ENCODE measurements around the gene ISG20. TPM values are rescaled to one million over a fixed set of nuclear protein-coding genes. Genes with fewer than 3 reads are reported as not detected.

ISG20 gene
- total and polyA plus RNA-seq, 7 donors, result 1.9 to 177 (median 20.1) TPM

DNA sequence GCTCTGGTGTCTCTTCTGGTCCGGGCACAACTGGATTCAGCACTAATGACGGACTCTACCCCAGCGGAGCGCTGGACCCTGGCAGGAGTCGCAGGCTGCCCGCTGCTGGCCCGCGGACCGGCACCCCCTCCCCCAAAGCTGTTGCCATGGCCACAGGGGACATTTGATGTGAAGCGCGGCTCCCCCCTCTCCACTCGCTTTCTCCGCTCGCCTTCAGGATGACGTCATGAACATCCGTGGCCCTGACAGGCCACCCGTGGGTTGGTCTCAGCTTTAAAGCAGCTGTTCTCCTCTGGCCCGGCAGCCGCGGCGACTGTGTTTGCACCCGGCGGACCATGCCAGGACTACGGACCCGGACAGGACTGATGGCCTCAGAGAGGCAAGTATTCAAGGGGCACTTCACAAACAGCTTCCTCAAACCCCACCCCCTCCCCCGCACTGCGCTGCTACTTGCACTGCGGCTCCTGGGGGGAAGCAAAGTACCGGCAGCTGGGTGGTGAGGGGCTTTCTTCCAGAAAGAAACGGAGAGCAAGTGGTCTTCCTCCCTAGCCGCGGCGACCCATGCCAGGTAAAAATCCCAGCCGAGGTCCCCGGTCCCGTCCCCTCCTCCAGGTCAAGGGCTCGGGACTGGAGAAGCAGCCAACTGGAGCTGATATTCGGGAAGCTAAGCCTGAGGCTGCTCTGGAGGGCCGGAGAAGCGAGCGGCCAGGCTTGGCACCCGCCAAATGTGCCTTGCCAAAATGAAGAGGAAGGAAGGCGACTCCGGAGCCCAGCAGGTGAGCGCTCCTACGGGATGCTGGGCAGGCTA lies 34.2 kb upstream of the ISG20 start:
- intact Hi-C loops (cut with DNase I), result no loop called here
- H3K36me3 ChIP-seq, result no peaks in the 10 kb centered on the region
- DNase-seq, result no peak
- no peaks in the 10 kb centered on the region for H3K9me3 ChIP-seq
- no peak overlapping the region for H3K4me3 ChIP-seq
- WGBS, 2 donors, result 3 to 9% methylated on average over 46 of the region's 46 CpGs
- peaks cover 16 to 57% (median 42%) of the 10 kb centered on the region in 3 donors for H3K27me3 ChIP-seq
- no peak overlapping the region for H3K27ac ChIP-seq
- TF ChIP-seq POLR2AphosphoS5 (IDR thresholded peaks at IDR 0.05) (no peak), POLR2A (IDR thresholded peaks at IDR 0.05) (no peak), CTCF (IDR thresholded peaks at IDR 0.05) (no peak), EP300 (IDR thresholded peaks at IDR 0.05) (no peak)
- peaks cover 0 to 22% (median 16%) of the 10 kb centered on the region in 4 donors for H3K4me1 ChIP-seq

- TF ChIP-seq POLR2A (IDR thresholded peaks at IDR 0.05) (no peak), POLR2AphosphoS5 (IDR thresholded peaks at IDR 0.05) (no peak), EP300 (IDR thresholded peaks at IDR 0.05) (no peak), CTCF (IDR thresholded peaks at IDR 0.05) (no peak)
- Histone ChIP-seq H3K4me3 (no peak overlapping the region), H3K9me3 (no peaks in the 10 kb centered on the region), H3K27me3 (peaks cover 16 to 57% (median 42%) of the 10 kb centered on the region in 3 donors), H3K27ac (no peak overlapping the region), H3K4me1 (peaks cover 0 to 22% (median 16%) of the 10 kb centered on the region in 4 donors), H3K36me3 (no peaks in the 10 kb centered on the region)
- no peak for DNase-seq
- 4 to 11% methylated on average over 58 of the region's 58 CpGs for WGBS, 2 donors
- intact Hi-C loops (cut with DNase I), result no loop called here
These were observed 33.4 kb upstream of the ISG20 start for GRCh38 chr15:88605189-88606069.

- intact Hi-C loops (cut with DNase I), result no loop called here
- DNase-seq, result no peak
- WGBS, 2 donors, result 17 to 33% methylated on average over 26 of the region's 26 CpGs
- Histone ChIP-seq H3K36me3 (no peaks in the 10 kb centered on the region), H3K4me3 (no peak overlapping the region), H3K27ac (no peak overlapping the region), H3K4me1 (peaks cover 0 to 22% (median 16%) of the 10 kb centered on the region in 4 donors), H3K27me3 (peaks cover 16 to 57% (median 42%) of the 10 kb centered on the region in 3 donors), H3K9me3 (no peaks in the 10 kb centered on the region)
- no peak for TF ChIP-seq CTCF (IDR thresholded peaks at IDR 0.05)
- no peak for TF ChIP-seq POLR2AphosphoS5 (IDR thresholded peaks at IDR 0.05)
- no peak for TF ChIP-seq EP300 (IDR thresholded peaks at IDR 0.05)
- no peak for TF ChIP-seq POLR2A (IDR thresholded peaks at IDR 0.05)
These were observed 32.6 kb upstream of the ISG20 start for GRCh38 chr15:88606070-88606794.

DNA sequence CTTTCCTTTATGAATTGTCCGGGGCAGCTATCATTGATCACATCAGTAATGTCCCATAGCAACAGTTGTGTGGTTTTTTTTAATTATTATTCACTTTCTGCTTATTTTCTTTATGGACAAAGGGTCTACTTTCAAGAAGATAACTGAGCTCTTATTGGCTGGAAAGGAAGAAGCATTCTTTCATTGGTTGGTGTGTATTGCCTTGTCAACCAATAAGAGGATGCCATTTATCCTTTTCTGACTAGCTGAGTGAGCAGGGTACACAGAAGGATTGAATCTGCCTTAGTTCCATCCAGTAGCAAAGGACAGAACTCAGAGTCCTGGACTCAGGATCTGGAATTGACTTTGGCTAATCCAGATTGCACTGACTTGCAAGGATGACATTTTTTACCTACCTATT lies 30.9 kb upstream of the ISG20 start:
- DNase-seq, result no peak
- WGBS, 2 donors, result 75 to 81% methylated on average over 1 of the region's 1 CpG
- no peak for TF ChIP-seq CTCF (IDR thresholded peaks at IDR 0.05)
- TF ChIP-seq POLR2AphosphoS5 (IDR thresholded peaks at IDR 0.05), result no peak
- no peak overlapping the region for H3K4me3 ChIP-seq
- intact Hi-C loops (cut with DNase I), result no loop called here
- H3K27ac ChIP-seq, result no peak overlapping the region
- peaks cover 16 to 55% (median 45%) of the 10 kb centered on the region in 3 donors for H3K27me3 ChIP-seq
- H3K4me1 ChIP-seq, result peaks cover 0 to 22% (median 16%) of the 10 kb centered on the region in 4 donors
- no peaks in the 10 kb centered on the region for H3K9me3 ChIP-seq
- no peaks in the 10 kb centered on the region for H3K36me3 ChIP-seq

Measured in sigmoid colon (tissue), 7 donors.